HG03066 (cell line): Measurements from ENCODE around the gene ZNF787.
"Not testable (repeated sequence)": the region's sequence is repeated elsewhere in the genome, so short reads cannot be mapped to it uniquely, and the experiment has no call there.

Source experiments
- ATAC-seq: cut with Tn5 transposase; IDR thresholded peaks from one replicate; pipeline ENCODE4 v1.9.1; 2021; ENCODE audit warnings: low read depth; ENCODE audit not compliant: unreplicated experiment

Gene ZNF787

GRCh38 chr19:56107626-56108351 is 13.3 kb downstream of the ZNF787 start:
- ATAC-seq, result no peak

- ATAC-seq, result no peak
These were observed 14.1 kb downstream of the ZNF787 start for GRCh38 chr19:56106993-56107392.

- ATAC-seq, result no peak
These were observed 14.7 kb downstream of the ZNF787 start for GRCh38 chr19:56106397-56106849.

GRCh38 chr19:56105831-56106396 is 15.2 kb downstream of the ZNF787 start:
- not testable (repeated sequence) for ATAC-seq

GRCh38 chr19:56105090-56105701 is 15.9 kb downstream of the ZNF787 start:
- ATAC-seq, result no peak

- no peak for ATAC-seq
These were observed 16.7 kb downstream of the ZNF787 start for GRCh38 chr19:56104423-56104822.

- ATAC-seq, result no peak
These were observed 18.0 kb downstream of the ZNF787 start for GRCh38 chr19:56103027-56103614.

GRCh38 chr19:56101746-56102535 is 19.2 kb downstream of the ZNF787 start:
- no peak for ATAC-seq

- no peak for ATAC-seq
These were observed 20.0 kb downstream of the ZNF787 start for GRCh38 chr19:56101095-56101494.

GRCh38 chr19:56099638-56100539 is 21.2 kb downstream of the ZNF787 start:
- ATAC-seq, result no peak

GRCh38 chr19:56098731-56099568 is 22.1 kb downstream of the ZNF787 start:
- ATAC-seq, result no peak

GRCh38 chr19:56098237-56098636 is 22.9 kb downstream of the ZNF787 start:
- not testable (repeated sequence) for ATAC-seq

- no peak for ATAC-seq
These were observed 23.3 kb downstream of the ZNF787 start for GRCh38 chr19:56097776-56098175.

GRCh38 chr19:56097306-56097705 is 23.8 kb downstream of the ZNF787 start:
- no peak for ATAC-seq

- ATAC-seq, result no peak
These were observed 24.4 kb downstream of the ZNF787 start for GRCh38 chr19:56096665-56097064.

- no peak for ATAC-seq
These were observed 26.6 kb downstream of the ZNF787 start for GRCh38 chr19:56094449-56094848.

GRCh38 chr19:56092685-56093631 is 28.1 kb downstream of the ZNF787 start:
- no peak for ATAC-seq
